GM21360 (cell line): ENCODE data around the gene SHPK.
A peak's percentile ranks its signal among the peaks of the same experiment; 100 is the strongest.

ENCODE experiments used
- ATAC-seq: cut with Tn5 transposase; IDR thresholded peaks from one replicate; pipeline ENCODE4 v1.9.1; 2021; ENCODE audit warnings: mild to moderate bottlenecking, moderate library complexity; ENCODE audit not compliant: unreplicated experiment

SHPK gene

DNA sequence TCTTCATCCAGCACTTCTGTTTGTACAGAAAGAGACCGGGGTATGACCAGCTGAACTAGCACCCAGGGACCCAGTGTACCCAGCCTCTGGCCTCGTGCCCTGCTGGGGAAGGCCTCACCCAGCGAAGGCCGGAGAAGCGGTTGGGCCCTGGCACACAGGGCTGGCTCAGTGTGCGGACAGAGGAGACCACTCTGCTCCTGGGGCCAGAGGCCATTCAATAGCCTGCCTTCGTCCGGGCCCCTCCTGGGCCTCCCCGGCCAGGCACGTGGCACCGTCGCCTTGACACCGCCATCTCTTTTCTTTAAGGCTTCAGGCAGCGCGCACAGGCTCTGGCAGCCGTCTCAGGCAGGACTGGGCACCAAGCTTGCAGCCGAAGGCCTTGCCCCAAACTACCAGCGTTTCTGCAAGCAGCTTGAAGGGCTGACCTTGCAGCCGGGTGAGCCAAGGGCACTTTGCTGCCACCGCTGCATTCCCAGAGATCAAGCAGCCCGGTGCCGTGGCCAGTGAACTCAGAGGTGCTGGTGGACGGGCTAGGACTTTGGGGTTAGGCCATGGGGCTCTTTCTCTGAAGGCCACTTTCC, 24.4 kb upstream of the SHPK start:
- ATAC-seq = no peak

DNA sequence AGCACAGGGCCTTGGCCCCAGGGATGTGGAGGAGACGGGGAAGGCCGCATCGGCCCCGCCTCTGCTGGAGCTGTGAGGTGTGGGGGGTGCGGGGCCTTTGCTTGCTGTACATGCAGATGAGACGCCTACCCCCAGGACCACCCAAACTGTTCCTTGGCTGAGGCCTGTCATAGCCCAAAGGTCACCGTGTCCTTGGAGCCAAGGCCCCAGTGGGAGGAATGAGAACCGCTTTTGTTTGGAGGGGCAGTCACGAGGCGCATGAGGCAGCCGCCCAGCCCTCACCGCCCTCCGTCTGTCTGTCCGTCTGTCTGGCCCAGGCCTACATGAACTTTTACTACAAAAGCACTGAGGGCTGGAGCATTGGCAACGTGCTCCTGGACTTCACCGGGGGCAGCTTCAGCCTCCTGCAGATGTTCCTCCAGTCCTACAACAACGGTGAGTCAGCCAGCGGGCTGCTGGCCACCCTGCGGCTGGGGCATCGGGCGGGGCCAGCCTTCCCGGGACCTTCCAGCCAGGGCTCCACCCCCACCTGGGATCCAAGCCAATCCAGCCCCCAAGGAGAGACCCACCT, 23.6 kb upstream of the SHPK start:
- no peak for ATAC-seq

DNA sequence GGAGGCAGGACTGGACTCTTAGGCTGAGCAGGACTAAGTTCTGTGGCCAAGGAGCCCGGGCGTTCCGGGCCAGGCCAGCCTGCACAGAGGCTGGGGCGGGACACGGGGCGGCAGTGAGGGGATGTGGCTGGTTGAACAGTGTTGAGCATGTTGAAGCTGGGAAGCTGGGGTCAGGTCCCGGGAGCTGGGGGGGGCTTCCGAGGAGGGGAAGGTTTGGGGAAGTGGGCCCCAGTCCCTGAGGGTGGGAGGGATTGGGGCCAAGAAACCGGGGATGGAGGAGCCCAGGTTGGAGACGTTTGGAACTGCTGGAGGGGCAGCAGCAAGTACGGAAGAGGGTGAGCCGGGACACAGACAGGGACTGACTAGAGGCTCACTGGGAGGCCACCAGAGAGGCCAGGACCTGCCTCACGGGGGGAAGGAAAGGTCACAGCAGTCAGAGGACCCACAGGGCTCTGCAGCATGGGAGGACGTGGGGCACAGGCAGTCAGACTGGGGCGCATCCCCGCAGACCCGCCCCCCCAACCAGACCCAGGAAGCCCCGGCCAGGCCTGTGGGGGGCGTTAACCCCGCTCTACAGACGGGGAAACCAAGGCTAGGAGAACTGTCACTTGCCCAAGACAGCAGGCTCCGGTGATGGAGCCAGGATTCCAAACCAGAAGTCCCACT, 22.9 kb upstream of the SHPK start:
- no peak for ATAC-seq

DNA sequence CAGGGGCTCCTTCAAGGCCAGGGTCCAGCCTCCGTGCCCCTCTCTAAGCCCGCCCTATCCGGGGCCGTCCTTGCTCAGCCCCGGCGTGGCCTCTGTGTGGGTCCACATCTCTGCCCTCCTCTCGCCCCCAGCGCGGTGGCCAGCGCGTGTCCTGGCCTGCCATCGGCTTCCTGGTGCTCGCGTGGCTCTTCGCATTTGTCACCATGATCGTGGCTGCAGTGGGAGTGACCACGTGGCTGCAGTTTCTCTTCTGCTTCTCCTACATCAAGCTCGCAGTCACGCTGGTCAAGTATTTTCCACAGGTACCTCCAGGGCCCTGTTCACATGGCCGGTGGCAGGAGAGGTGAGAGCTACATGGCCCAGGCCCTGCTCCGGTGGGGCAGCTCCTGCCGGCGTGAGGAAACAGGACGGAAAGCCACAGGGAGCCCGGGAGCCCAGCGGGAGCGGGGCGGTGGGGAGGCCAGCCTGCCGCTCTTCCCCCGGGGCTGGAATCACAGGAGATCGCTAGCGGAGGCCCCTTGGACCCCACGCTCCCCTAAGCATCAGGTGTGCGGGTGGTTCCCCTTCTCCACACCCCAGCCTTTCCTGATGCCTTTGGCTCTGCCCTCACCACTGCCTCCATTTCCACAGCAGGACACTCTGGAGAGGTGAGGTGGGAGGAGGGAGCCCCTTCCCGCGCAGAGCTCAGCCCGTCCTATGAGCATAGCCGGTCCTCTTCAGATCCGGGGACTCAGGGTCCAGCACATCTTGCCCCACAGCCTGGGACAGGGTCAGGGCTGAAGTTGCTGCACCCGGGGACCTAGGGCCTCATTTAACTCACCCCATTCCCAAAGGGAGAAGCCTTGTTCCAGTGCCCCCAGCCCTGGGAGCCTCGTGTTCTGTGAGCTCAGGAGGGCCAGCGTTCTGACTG, 22.1 kb upstream of the SHPK start:
- ATAC-seq = no peak

DNA sequence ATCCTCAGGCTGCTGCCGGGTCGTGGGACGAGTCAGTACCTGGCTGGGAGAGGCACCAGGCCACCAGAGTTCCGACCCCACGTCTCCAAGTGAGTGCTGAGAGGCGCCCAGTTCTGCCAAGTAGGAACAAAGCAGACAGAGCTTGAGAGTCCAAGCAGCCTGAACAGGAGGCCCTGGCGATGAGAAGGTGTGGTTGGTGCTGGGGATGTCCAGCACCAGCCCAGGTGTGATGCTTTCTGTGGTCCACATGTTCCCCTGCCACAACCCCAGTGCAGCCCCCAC, 21.5 kb upstream of the SHPK start:
- ATAC-seq = no peak

DNA sequence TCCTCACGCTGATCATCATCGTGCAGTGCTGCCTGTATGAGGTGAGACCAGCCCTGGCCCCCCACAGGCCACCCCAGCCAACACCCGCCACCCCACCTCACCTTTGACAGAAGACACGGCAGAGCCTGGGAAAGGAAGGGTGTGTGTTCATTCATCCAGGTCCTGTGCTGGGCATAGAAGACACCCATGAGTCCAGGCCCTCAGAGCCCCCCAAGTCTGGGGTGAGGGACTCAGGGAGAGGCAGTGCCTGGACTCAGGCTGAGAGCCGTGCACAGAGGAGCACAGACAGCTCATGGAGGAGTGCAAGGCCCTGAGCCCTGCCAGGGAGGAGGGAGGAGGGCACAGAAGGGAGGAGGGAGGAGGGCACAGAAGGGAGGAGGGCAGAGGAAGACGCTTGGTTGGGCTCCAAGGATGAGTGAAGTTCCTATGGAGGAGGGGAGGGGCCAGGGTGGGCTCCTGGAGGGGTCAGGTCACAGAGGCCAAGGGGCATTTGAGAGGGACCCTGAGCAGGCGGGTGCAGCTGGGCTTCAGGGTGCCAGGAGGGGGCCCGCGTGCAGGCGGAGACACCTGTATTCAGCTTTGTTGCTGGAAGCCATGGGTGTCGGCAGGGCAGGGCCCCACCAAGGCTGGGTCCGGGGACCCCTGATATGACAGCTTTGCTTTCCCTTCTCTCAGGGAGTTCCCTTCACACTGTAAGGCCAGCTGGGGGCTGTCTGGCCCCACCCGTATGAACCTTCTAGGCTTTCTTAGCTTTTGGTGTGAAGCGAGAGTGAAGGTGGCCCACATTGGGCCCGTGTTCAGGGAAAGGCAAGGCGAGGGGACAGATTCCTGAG, 20.9 kb upstream of the SHPK start:
- no peak for ATAC-seq

DNA sequence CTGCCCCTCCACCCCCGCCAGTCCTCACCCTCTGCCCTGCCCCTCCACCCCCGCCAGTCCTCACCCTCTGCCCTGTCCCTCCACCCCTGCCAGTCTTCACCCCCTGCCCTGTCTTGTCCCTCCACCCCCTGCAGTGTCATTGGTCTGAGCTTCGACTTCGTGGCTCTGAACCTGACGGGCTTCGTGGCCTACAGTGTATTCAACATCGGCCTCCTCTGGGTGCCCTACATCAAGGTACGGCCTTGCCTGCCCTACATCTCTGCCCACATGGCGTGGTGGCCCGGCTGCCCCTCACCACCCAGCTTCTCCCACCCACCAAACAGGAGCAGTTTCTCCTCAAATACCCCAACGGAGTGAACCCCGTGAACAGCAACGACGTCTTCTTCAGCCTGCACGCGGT, 20.3 kb upstream of the SHPK start:
- no peak for ATAC-seq

DNA sequence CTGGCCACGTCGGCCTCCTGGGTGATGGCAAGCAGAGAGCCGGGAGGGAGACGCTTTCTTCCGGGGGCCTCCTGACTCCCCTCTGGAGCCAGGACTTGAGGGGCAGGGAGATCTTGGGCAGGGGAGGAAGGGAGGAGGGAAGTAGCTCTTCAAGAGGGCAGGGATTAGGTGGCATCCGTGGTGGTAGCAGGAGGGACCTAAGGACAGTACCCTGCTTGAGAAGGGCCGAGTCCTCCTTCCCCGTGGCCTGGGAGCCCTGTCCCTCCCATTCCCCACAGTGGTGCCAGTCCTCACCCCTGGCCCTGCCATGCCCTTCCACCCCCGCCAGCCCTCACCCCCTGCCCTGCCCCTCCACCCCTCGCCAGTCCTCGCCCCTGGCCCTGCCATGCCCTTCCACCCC, 19.7 kb upstream of the SHPK start:
- ATAC-seq = no peak

DNA sequence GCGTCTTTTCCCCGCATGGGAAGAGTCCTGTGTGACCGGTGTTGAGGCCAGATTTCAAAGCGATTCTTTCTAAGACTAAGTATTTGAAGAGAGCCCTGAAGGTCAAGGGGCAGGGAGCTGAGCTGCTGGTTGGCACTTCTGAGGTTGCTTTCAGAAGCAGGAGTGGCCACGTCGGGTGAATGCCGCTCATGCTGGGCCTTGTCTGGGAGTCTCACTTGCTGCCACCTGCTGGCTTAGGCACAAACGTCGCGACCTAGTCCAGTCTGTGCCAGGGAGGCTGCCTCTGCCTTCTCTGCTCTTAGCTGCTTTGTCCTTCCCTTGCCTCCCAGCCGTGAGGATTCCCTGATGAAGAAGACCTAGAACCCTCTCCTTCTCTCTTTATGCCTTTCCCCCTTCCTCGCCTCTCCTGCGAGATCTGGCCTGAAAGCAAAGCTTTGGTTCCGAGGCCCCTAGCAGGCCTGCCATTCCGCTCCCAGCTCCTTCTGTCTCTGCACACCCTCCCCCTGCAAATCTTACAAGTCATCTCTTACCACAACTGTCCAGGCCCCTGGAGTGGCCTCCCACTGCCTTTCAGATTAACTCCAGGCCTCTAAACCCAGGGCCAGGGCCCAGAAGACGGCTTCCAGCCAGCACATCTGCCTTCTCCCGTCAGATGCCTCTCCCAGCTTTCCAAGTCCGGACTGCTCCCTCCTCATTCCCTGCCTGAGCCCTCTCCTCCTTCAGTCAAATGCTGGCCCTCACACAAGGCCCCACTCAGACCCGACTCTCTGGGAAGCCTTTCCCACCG, 11.9 kb upstream of the SHPK start:
- ATAC-seq = no peak

DNA sequence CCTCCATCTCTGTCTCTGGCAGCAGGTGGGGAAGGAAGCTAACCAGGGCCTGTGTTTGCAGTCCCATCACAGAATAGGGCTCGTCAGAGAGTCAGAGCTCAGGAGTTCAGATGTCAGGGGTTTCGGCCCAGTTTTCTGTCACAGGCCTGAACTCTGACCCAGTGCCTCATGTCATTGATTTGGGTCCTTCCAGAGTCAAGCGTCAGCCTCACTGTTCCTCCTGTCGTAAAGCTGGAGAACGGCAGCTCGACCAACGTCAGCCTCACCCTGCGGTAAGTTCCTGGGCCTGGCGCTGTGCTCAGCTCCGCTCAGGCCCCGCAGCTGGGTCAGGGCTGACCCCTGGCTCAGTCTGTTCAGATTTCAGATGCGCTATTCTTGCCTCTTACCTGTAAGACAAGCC, 11.2 kb upstream of the SHPK start:
- no peak for ATAC-seq

DNA sequence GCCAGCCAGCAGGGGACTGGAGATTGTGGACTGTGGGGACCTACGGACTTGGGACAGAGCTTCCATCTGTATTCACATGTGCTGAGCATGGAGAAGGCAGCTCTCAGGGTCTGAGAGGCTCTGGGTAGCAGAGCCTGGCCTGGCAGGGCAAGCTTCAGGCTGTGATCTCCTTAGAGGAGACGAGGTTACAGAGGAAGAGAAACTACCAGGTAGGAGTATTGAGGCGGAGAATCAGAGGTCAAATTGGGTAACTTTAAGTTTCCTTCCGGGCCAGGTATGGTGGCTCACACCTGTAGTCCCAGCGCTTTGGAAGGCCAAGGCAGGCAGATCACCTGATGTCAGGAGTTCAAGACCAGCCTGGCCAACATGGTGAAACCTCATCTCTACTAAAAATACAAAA, 9.3 kb upstream of the SHPK start:
- ATAC-seq = no peak

DNA sequence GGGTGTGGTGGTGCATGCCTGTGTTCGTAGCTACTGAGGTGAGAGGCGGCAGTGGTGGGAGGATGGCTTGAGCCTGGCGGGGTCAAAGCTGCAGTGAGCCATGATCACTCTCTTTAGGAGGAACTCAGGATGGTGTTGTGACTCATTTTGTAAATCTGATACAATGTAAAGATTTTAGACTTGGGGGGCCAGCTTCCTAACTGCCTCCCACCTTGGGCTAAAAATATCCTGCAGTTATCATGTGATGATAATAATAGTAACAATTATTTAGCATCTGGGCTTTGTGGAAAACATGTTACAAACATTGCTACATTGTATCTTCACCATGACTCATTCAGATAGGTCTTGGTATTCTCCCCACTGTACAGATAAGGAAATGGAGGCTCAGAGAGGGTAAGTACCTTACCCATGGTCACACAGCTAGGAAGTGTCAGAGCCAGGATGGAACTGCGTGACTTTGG, 7.9 kb upstream of the SHPK start:
- ATAC-seq = no peak

DNA sequence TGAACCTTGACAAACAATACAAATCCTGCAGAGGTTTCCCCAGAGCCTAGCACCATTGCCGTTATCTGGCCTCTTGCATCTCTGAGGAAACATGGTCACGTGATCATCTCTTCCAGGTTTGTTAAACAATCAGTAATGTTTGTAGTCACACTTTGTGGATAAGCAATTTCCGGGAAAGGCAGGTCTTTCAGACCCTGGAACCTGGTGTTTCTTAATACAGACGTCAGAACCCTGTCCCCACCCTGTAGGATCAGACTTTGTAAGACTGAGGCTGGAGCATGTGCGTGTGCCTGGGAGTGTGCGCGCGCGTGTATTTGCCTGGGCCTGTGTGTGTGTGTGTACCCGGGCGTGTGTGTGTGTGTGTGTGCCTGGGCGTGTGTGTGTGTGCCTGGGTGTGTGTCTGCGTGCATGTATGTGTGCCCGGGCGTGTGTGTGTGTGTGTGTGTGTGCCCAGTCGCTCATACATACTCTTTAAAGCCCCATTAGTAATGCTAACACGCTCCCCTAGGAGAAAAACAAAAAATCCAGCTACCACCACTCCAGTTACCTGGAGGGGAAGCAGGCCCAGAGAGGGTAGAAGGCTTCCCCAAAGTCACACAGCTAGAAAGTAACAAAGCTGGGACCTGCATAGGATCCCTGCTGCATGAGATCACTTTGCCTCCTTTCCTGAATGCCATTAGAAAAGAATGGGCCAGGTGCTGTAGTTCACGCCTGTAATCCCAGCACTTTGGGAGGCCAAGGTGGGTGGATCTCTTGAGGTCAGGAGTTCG, 5.9 kb upstream of the SHPK start:
- ATAC-seq = no peak

DNA sequence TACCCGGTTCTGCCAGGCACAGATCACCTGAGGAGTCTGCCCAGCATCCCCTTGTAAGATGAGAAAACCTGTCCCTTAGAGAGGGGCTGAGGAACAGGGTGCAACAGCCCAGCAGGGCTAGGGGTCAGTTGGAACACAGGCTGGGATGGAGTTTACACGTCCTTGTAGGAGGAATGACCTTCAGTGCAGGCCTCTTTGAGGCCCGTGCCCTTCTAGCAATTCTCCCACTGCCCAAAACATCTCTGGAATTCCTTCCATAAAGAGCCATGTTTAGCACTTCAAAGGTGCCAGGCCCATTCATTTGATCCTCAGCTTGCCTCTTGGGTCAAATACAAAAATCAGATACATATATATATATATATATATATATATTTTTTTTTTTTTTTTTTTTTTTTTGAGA, 5.0 kb upstream of the SHPK start:
- no peak for ATAC-seq

DNA sequence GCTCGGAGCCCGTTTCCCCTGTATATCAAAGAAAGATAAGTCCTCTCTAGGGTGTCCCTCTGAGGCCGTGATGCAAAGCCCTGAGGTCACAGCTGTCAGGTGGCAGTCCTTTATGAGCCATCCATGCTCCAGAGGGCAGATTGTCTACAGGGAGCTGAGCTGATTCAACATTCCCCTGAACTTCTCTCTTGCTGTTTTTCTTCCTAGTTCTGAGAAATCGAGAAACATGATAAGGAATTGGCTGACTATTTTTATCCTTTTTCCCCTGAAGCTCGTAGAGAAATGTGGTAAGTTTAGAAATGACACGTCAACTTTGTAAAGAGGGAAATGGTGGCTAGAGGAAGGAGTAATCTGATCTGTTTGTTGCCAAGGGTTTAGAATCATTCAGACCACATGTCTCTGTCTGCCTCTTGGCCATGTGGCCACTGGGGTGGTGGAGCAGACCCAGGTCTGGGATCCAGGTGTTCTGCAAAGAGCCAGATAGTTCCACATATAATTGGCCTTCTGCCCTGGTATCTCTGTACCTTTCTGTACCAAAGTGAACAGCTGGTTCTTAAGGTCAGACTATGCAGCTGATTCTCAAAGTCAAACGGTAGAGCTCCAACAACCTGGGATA, 4.0 kb upstream of the SHPK start:
- ATAC-seq = no peak

DNA sequence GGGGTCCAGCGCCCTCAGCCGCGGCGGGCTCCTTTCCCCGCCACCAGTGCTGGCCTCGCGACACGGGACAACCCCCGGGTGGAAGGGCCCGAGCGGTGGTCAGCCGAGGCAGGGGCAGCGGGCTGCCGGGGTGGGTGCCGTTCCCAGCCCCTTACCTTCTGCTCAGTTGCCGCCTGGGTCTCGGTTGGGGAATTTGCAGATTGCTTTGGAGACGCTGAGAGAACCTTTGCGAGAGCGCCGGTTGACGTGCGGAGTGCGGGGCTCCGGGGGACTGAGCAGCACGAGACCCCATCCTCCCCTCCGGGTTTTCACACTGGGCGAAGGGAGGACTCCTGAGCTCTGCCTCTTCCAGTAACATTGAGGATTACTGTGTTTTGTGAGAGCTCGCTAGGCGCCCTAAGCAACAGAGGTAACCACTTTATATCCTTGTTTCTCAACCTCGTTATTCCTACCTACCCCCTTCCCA, 891 bp upstream of the SHPK start:
- peak; percentile 9 for ATAC-seq

DNA sequence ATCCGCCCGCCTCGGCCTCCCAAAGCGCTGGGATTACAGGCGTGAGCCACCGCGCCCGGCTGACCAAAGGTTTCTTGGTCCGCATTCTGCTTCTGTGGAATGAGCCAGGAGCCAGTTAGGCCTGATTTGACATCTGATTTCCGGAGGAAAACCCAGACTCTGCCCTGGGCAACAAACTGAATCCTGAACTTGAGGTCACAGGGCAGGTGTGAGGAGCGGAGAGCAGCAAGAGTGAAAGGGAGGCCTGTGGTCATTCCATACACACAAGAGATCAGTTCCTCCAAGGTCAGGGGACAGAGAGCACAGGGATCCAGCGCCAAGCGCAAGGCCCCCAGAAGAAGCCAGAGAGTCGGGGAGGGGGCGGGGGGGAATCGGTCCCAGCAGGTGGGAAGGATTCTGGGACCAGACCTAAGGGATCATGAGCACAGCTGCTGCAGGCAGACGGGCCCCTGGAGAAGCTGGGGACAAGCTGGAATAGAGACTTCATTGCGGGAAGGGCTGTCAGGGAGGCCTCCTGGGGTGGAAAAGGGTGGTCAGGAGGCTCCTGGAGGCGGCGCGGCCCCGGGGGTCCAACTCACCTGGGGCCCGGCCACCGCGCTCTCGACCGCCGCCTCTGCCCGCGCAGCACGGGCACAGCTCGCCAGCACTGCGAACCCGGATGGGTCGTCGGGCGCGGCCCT, 436 bp downstream of the SHPK start:
- peak; percentile 27 for ATAC-seq

DNA sequence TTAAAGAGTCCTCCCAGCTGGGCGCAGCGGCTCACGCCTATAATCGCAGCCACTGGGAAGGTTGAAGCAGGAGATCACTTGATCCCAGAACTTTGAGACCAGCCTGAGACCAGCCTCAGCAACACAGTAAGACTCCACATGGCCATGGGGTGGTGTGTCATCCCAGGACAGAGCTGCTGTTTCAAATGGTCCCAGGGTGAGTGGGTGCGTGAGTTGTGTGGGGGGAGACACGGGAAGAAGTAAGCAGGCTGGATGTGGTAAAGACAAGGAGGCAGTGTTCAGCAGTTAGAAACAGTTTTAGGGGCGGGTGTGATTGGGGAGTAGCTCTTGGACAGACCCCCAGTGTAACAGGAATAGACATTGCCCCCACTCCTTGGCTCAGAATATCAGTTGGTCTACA, 3.8 kb downstream of the SHPK start:
- no peak for ATAC-seq
